Sigmoid colon (tissue), 7 donors: Measurements from ENCODE around the gene JAZF1. TPM values are rescaled to one million over a fixed set of nuclear protein-coding genes. Genes with fewer than 3 reads are reported as not detected.

Experiments used
- DNase-seq: peaks from one replicate; pipeline ENCODE4 v3.0.0-alpha.2; 2019
- H3K27ac ChIP-seq, 4 donors: fragments of 200-600 bp; sonication (generic); one replicate each; pipeline ENCODE4 v1.5.1; 2016 to 2019; ENCODE audit warnings: mild to moderate bottlenecking in 1 of 4
- H3K27me3 ChIP-seq, 3 donors: fragments of 200-600 bp; sonication (generic); one replicate each; pipeline ENCODE4 v1.5.1; 2019; ENCODE audit warnings: mild to moderate bottlenecking in 1 of 3
- H3K36me3 ChIP-seq, 4 donors: fragments of 200-600 bp; sonication (generic); one replicate each; pipeline ENCODE4 v1.5.1; 2016 to 2019
- H3K4me1 ChIP-seq, 4 donors: fragments of 200-600 bp; sonication (generic); one replicate each; pipeline ENCODE4 v1.5.1; 2017 to 2019
- H3K4me3 ChIP-seq, 4 donors: fragments of 200-600 bp; sonication (generic); one replicate each; pipeline ENCODE4 v1.5.1; 2017 to 2019; ENCODE audit warnings: mild to moderate bottlenecking in 2 of 4, moderate library complexity in 1 of 4
- H3K9me3 ChIP-seq, 4 donors: fragments of 200-600 bp in 3 of 4; sonication (generic) in 3 of 4; one replicate each; pipeline versions ENCODE4 v1.5.1 to v1.6.1; 2013 to 2019
- EP300 ChIP-seq, 4 donors: sonication (generic); formaldehyde crosslinking; IDR thresholded peaks; one replicate each; pipeline ENCODE4 v1.6.1; 2017; ENCODE audit warnings: antibody characterized with exemption in 4 of 4
- POLR2A ChIP-seq, 2 donors: fragments of 450-650 bp; IDR thresholded peaks; one replicate each; pipeline ENCODE4 v1.6.1; 2016; ENCODE audit warnings: antibody characterized with exemption in 2 of 2, mild to moderate bottlenecking in 2 of 2, moderate library complexity in 2 of 2
- POLR2AphosphoS5 ChIP-seq, 4 donors: sonication (generic); formaldehyde crosslinking; IDR thresholded peaks; one replicate each; pipeline ENCODE4 v1.6.1; 2017; ENCODE audit warnings: antibody characterized with exemption in 4 of 4
- WGBS, 2 donors: extraction: QIAGEN DNeasy Blood & Tissue Kit; methylation state at CpG; one replicate each; pipeline ENCODE4 v1.1.7; 2013; 5-methylcytosine and 5-hydroxymethylcytosine counted together
- intact Hi-C: fragments of 100-400 bp; cut with DNase I; formaldehyde crosslinking; loops from one replicate; pipeline ENCODE4 v1.15.1; 2023
- polyA plus RNA-seq, 3 donors: library from polyadenylated mRNA; stranded (reverse); fragments of 200-250 nt; gene quantifications; one replicate each; pipeline ENCODE4 v1.2.3, GENCODE V29; 2013
- total RNA-seq, 4 donors: library from RNA; depleted of rRNA; stranded (reverse); fragments of >200 nt; gene quantifications; one replicate each; pipeline ENCODE4 v1.1.0, GENCODE V29; 2016
- TF ChIP-seq, protein P1 (sequence below), 4 experiments: fragments of 450-650 bp in 3 of 4; fragments of 200-600 bp in 1 of 4; IDR thresholded peaks; one replicate each; pipeline ENCODE4 v1.5.1; 2016 to 2019; ENCODE audit warnings: antibody characterized with exemption in 4 of 4, mild to moderate bottlenecking in 3 of 4, moderate library complexity in 2 of 4
- donor health status: healthy with polysubstance abuse.
- donor health status: Bipolar disorder and iron deficiency.
- donor health status: healthy.

Gene JAZF1
- total and polyA plus RNA-seq, 7 donors: 4.2 to 59.6 (median 46.4) TPM

DNA sequence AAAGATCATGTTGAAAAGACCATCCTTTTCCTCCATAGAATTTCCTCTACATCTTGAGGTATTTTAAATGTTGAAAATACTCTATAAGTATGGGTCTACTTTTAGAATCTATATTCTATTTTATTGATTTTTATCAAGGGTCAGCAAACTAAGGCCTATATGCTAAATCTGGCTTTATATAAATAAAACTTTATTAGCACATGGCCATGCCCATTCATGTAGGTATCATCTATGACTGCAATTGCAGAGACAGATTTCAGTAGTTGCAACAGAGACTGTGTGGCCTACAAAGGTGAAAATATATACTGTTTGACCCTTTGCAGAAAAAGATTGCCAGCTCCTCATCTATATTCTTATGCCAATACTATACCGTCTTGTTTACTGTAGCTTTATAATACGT, 367.9 kb downstream of the JAZF1 start:
- intact Hi-C loops: no loop called here
- H3K9me3 ChIP-seq: no peaks in the 10 kb centered on the region
- H3K36me3 ChIP-seq: peaks cover 0 to 23% (median under 1%) of the 10 kb centered on the region in 4 donors
- no peak overlapping the region for H3K27ac ChIP-seq
- no peaks in the 10 kb centered on the region for H3K27me3 ChIP-seq
- no peak for TF ChIP-seq POLR2AphosphoS5 (IDR thresholded peaks at IDR 0.05)
- TF ChIP-seq EP300 (IDR thresholded peaks at IDR 0.05): no peak
- TF ChIP-seq POLR2A (IDR thresholded peaks at IDR 0.05): no peak
- TF ChIP-seq, protein P1, sequence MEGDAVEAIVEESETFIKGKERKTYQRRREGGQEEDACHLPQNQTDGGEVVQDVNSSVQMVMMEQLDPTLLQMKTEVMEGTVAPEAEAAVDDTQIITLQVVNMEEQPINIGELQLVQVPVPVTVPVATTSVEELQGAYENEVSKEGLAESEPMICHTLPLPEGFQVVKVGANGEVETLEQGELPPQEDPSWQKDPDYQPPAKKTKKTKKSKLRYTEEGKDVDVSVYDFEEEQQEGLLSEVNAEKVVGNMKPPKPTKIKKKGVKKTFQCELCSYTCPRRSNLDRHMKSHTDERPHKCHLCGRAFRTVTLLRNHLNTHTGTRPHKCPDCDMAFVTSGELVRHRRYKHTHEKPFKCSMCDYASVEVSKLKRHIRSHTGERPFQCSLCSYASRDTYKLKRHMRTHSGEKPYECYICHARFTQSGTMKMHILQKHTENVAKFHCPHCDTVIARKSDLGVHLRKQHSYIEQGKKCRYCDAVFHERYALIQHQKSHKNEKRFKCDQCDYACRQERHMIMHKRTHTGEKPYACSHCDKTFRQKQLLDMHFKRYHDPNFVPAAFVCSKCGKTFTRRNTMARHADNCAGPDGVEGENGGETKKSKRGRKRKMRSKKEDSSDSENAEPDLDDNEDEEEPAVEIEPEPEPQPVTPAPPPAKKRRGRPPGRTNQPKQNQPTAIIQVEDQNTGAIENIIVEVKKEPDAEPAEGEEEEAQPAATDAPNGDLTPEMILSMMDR (IDR thresholded peaks at IDR 0.05): no peak
- H3K4me1 ChIP-seq: peaks cover 0 to 20% (median 15%) of the 10 kb centered on the region in 4 donors
- 93 to 96% methylated on average over 2 of the region's 2 CpGs for WGBS, 2 donors
- DNase-seq: no peak
- H3K4me3 ChIP-seq: no peak overlapping the region

DNA sequence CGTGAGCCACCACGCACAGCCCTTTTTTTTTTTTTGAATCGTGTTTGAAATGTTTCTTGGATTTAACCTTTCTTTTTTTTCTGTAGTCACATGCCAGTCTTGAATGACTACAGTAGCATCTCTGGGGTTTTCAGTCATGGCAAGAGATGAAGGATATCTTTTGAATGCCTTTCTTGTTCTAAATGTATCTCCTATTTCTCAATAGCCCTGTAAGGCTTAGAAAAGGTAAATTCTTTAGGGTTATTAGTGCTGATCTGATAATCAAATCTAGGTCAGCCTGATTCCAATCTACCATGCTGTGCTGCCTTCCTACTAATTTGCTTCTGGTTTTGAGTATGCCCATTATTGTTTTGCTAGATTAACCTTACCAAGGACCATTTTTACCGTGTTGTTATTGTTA, 370.4 kb downstream of the JAZF1 start:
- WGBS, 2 donors: 94 to 97% methylated on average over 4 of the region's 4 CpGs
- intact Hi-C loops: no loop called here
- no peak overlapping the region for H3K4me3 ChIP-seq
- H3K27me3 ChIP-seq: no peaks in the 10 kb centered on the region
- H3K36me3 ChIP-seq: peaks cover 0 to 8% (median 0%) of the 10 kb centered on the region in 4 donors
- DNase-seq: no peak
- peaks cover 0 to 20% (median 15%) of the 10 kb centered on the region in 4 donors for H3K4me1 ChIP-seq
- H3K9me3 ChIP-seq: no peaks in the 10 kb centered on the region
- H3K27ac ChIP-seq: no peak overlapping the region
- TF ChIP-seq EP300 (IDR thresholded peaks at IDR 0.05) (no peak), POLR2A (IDR thresholded peaks at IDR 0.05) (no peak), POLR2AphosphoS5 (IDR thresholded peaks at IDR 0.05) (no peak)
- TF ChIP-seq, protein P1 (IDR thresholded peaks at IDR 0.05): no peak

DNA sequence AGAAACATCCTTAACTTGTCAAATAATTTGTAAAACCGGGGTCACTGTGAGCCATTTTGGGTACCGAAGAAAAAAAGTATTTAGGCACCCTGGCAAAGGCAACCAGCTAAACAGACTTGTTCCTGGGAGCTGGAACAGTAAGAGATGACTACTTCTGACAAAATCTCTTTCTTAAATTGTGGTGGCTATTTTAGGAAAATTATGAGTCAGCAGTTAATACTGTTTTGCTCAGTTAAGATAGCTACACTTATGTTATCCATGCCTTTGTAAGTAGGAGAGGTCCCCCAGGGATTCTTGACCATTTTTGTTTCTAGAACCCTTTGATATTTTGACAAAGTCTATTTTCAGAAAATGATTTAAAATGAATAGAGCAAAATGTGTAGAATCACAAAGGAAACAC, 372.0 kb downstream of the JAZF1 start:
- H3K9me3 ChIP-seq: no peaks in the 10 kb centered on the region
- H3K36me3 ChIP-seq: peaks cover 0 to 8% (median 0%) of the 10 kb centered on the region in 4 donors
- TF ChIP-seq, protein P1 (IDR thresholded peaks at IDR 0.05): no peak
- TF ChIP-seq EP300 (IDR thresholded peaks at IDR 0.05) (no peak), POLR2AphosphoS5 (IDR thresholded peaks at IDR 0.05) (no peak)
- no peaks in the 10 kb centered on the region for H3K27me3 ChIP-seq
- DNase-seq: no peak
- WGBS, 2 donors: 93 to 97% methylated on average over 2 of the region's 2 CpGs
- intact Hi-C loops: no loop called here
- peaks cover 0 to 13% (median 8%) of the 10 kb centered on the region in 4 donors for H3K4me1 ChIP-seq
- H3K4me3 ChIP-seq: no peak overlapping the region
- H3K27ac ChIP-seq: peak overlapping the region in 1 of 4 donors; percentile 51

DNA sequence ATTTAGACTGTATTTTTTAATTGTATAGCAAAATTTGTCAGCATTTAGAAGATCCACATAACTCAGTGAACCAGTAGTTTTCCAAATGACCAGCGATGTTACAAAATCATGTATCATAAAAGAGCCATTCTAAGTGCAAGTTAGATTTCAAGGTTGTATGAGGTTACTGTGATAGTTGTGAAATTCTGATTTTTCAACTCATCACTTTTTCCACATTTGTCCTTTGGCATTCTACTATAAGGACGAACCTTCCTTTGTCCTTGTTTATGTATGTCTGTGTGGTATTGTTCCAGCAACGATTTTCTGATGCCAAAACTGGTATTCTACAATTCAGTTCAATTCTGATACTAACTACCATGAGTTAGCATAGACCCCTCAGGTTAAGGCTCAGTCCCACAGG, 376.5 kb downstream of the JAZF1 start:
- H3K36me3 ChIP-seq: peaks cover 0 to 9% (median 0%) of the 10 kb centered on the region in 4 donors
- intact Hi-C loops: no loop called here
- H3K9me3 ChIP-seq: no peaks in the 10 kb centered on the region
- DNase-seq: no peak
- H3K4me1 ChIP-seq: peaks cover 0 to 13% (median 8%) of the 10 kb centered on the region in 4 donors
- no peaks in the 10 kb centered on the region for H3K27me3 ChIP-seq
- TF ChIP-seq, protein P1 (IDR thresholded peaks at IDR 0.05): no peak
- peak in 1 of 4 donors; percentile 37 for TF ChIP-seq POLR2AphosphoS5 (IDR thresholded peaks at IDR 0.05)
- TF ChIP-seq POLR2A (IDR thresholded peaks at IDR 0.05): no peak
- no peak overlapping the region for H3K4me3 ChIP-seq
- 89 to 92% methylated on average over 3 of the region's 3 CpGs for WGBS, 2 donors
- H3K27ac ChIP-seq: no peak overlapping the region

DNA sequence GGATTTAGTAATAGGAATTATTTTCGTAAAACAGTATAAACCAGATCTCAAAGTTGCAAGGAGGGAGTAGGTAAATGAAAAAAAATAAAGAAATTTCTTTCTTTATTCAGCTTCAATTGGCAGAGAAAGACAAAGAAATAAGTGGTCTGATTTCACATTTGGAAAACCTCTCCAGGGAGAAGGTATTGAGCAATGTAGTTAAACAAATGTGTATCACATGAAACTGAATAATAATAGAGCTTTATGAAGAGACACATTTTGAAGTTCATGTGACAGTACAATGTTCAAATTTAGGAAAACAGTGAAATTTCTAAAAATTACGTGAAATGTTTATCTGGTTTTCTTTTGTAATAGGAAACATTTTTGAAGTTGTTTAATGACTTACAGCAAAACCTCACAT, 377.6 kb downstream of the JAZF1 start:
- Histone ChIP-seq H3K4me1 (peaks cover 0 to 2% (median 2%) of the 10 kb centered on the region in 4 donors), H3K27ac (no peak overlapping the region), H3K27me3 (no peaks in the 10 kb centered on the region), H3K36me3 (peaks cover 0 to 9% (median 0%) of the 10 kb centered on the region in 4 donors), H3K9me3 (no peaks in the 10 kb centered on the region), H3K4me3 (no peak overlapping the region)
- DNase-seq: no peak
- intact Hi-C loops: no loop called here
- WGBS, 2 donors: 91 to 95% methylated on average over 2 of the region's 2 CpGs
- TF ChIP-seq, protein P1 (IDR thresholded peaks at IDR 0.05): no peak
- TF ChIP-seq EP300 (IDR thresholded peaks at IDR 0.05): no peak
- TF ChIP-seq POLR2AphosphoS5 (IDR thresholded peaks at IDR 0.05): peak in 1 of 4 donors; percentile 37
- no peak for TF ChIP-seq POLR2A (IDR thresholded peaks at IDR 0.05)
